Progenitor cell of endocrine pancreas (in vitro differentiated cells): Measurements from ENCODE around the gene HEXA. TPM values are rescaled to one million over a fixed set of nuclear protein-coding genes. Genes with fewer than 3 reads are reported as not detected.

Source experiments
- DNase-seq: peaks from one replicate; pipeline ENCODE4 v3.0.0; 2021; ENCODE audit warnings: low spot score; ENCODE audit not compliant: unreplicated experiment
- H3K27ac Mint-ChIP-seq: 2 replicates; pipeline ENCODE4 v1.8.0; 2021; ENCODE audit warnings: mild to moderate bottlenecking, moderate library complexity, mixed read lengths
- H3K27me3 Mint-ChIP-seq: 2 replicates; pipeline ENCODE4 v1.8.0; 2021; ENCODE audit warnings: mixed read lengths
- H3K36me3 Mint-ChIP-seq: 2 replicates; pipeline ENCODE4 v1.8.0; 2022; ENCODE audit warnings: mixed read lengths; ENCODE audit not compliant: insufficient read depth
- H3K4me1 Mint-ChIP-seq: 2 replicates; pipeline ENCODE4 v1.8.0; 2021; ENCODE audit warnings: low read depth, mixed read lengths
- H3K4me3 Mint-ChIP-seq: 2 replicates; pipeline ENCODE4 v1.8.0; 2021; ENCODE audit warnings: low read depth, mild to moderate bottlenecking, moderate library complexity, mixed read lengths
- H3K9me3 Mint-ChIP-seq: 2 replicates; pipeline ENCODE4 v1.8.0; 2021; ENCODE audit warnings: low read depth, mixed read lengths
- CTCF ChIP-seq: fragments of 200-600 bp; sonication (generic); IDR thresholded peaks from one replicate; pipeline ENCODE4 v1.5.0; 2021; ENCODE audit warnings: antibody characterized with exemption, mild to moderate bottlenecking; ENCODE audit not compliant: unreplicated experiment
- total RNA-seq: library from RNA; stranded (reverse); gene quantifications from 2 replicates; pipeline ENCODE4 v1.2.1, GENCODE V29; 2021

The HEXA gene
- total RNA-seq, 1 donor from 2014 or later: 67.4 TPM

GRCh38 chr15:72345280-72345679 is 30.5 kb downstream of the HEXA start:
- Mint-ChIP-seq H3K9me3 (no peaks in the 10 kb centered on the region), H3K36me3 (peaks cover 2% of the 10 kb centered on the region), H3K4me1 (no peaks in the 10 kb centered on the region), H3K27ac (no peak overlapping the region), H3K4me3 (no peak overlapping the region), H3K27me3 (no peaks in the 10 kb centered on the region)
- no peak for DNase-seq
- TF ChIP-seq CTCF: no peak

GRCh38 chr15:72344602-72345001 is 31.2 kb downstream of the HEXA start:
- Mint-ChIP-seq H3K4me1 (no peaks in the 10 kb centered on the region), H3K27ac (no peak overlapping the region), H3K4me3 (no peak overlapping the region), H3K27me3 (no peaks in the 10 kb centered on the region), H3K9me3 (no peaks in the 10 kb centered on the region), H3K36me3 (peaks cover 2% of the 10 kb centered on the region)
- no peak for DNase-seq
- no peak for TF ChIP-seq CTCF

- no peaks in the 10 kb centered on the region for H3K27me3 Mint-ChIP-seq
- no peaks in the 10 kb centered on the region for H3K9me3 Mint-ChIP-seq
- no peak for DNase-seq
- H3K27ac Mint-ChIP-seq: peak overlapping the region; percentile 24
- no peak overlapping the region for H3K4me3 Mint-ChIP-seq
- no peaks in the 10 kb centered on the region for H3K36me3 Mint-ChIP-seq
- H3K4me1 Mint-ChIP-seq: no peaks in the 10 kb centered on the region
- peak; percentile 45 for TF ChIP-seq CTCF
These were observed 33.4 kb downstream of the HEXA start for GRCh38 chr15:72342385-72342784.

- peak overlapping the region; percentile 76 for H3K27ac Mint-ChIP-seq
- TF ChIP-seq CTCF: peak; percentile 49
- no peak for DNase-seq
- H3K9me3 Mint-ChIP-seq: no peaks in the 10 kb centered on the region
- no peak overlapping the region for H3K4me3 Mint-ChIP-seq
- no peaks in the 10 kb centered on the region for H3K36me3 Mint-ChIP-seq
- no peaks in the 10 kb centered on the region for H3K27me3 Mint-ChIP-seq
- no peaks in the 10 kb centered on the region for H3K4me1 Mint-ChIP-seq
These were observed 34.5 kb downstream of the HEXA start for GRCh38 chr15:72341361-72341760.

GRCh38 chr15:72340366-72340765 is 35.4 kb downstream of the HEXA start:
- H3K4me1 Mint-ChIP-seq: no peaks in the 10 kb centered on the region
- H3K27ac Mint-ChIP-seq: no peak overlapping the region
- no peaks in the 10 kb centered on the region for H3K27me3 Mint-ChIP-seq
- no peak overlapping the region for H3K4me3 Mint-ChIP-seq
- DNase-seq: no peak
- H3K9me3 Mint-ChIP-seq: no peaks in the 10 kb centered on the region
- H3K36me3 Mint-ChIP-seq: no peaks in the 10 kb centered on the region
- TF ChIP-seq CTCF: no peak
